HepG2 (cell line): ENCODE data around the gene C16orf90.

Experiments
- BRCA1 ChIP-seq: sonication (generic); formaldehyde crosslinking; IDR thresholded peaks from 2 replicates; pipeline ENCODE4 v1.4.0; 2020; ENCODE audit warnings: missing genetic modification reagents
- CBFB ChIP-seq: sonication (generic); formaldehyde crosslinking; IDR thresholded peaks from 2 replicates; pipeline ENCODE4 v1.4.0; 2020; ENCODE audit warnings: missing genetic modification reagents
- EP300 ChIP-seq, 3 experiments: sonication (generic) in 1 of 3; formaldehyde crosslinking in 1 of 3; IDR thresholded peaks; 2 replicates each; pipeline versions ENCODE4 v1.5.1 to v1.6.1; 2011 to 2020; ENCODE audit warnings: low read depth in 2 of 3, low read length in 2 of 3, borderline replicate concordance in 1 of 3, improper control_type of control experiment in 1 of 3, mild to moderate bottlenecking in 1 of 3, missing genetic modification reagents in 1 of 3, moderate library complexity in 1 of 3
- EZH2 ChIP-seq: conservative IDR thresholded peaks from 2 replicates; pipeline ENCODE4 v1.6.1; 2012; ENCODE audit warnings: mild to moderate bottlenecking, low read depth, low read length, moderate library complexity
- MAZ ChIP-seq, 2 experiments: sonication (generic) in 1 of 2; formaldehyde crosslinking in 1 of 2; IDR thresholded peaks; 2 replicates each; pipeline versions ENCODE4 v1.5.0 to v1.6.1; 2012 to 2020; ENCODE audit warnings: low read depth in 2 of 2, mild to moderate bottlenecking in 2 of 2, borderline replicate concordance in 1 of 2, improper control_type of control experiment in 1 of 2, low read length in 1 of 2, missing genetic modification reagents in 1 of 2, moderate library complexity in 1 of 2
- MED1 ChIP-seq: sonication (generic); formaldehyde crosslinking; IDR thresholded peaks from 2 replicates; pipeline ENCODE4 v1.4.0; 2020; ENCODE audit warnings: missing genetic modification reagents
- PHF8 ChIP-seq: sonication (generic); formaldehyde crosslinking; IDR thresholded peaks from 2 replicates; pipeline ENCODE4 v1.5.0; 2020; ENCODE audit warnings: missing genetic modification reagents
- ZNF614 ChIP-seq: IDR thresholded peaks from 2 replicates; pipeline ENCODE4 v1.6.1; 2018; ENCODE audit warnings: missing biosample characterization, missing genetic modification reagents, inconsistent platforms, borderline replicate concordance
- ZNF746 ChIP-seq: sonication (generic); formaldehyde crosslinking; IDR thresholded peaks from 2 replicates; pipeline ENCODE4 v1.8.0; 2022; ENCODE audit warnings: mild to moderate bottlenecking, missing genetic modification reagents
- TF ChIP-seq, protein P1 (sequence below): sonication (generic); formaldehyde crosslinking; IDR thresholded peaks from 2 replicates; pipeline ENCODE4 v1.5.0; 2020; ENCODE audit warnings: mild to moderate bottlenecking, missing genetic modification reagents, moderate library complexity
- TF ChIP-seq, protein P2 (sequence below): sonication (generic); formaldehyde crosslinking; IDR thresholded peaks from 2 replicates; pipeline ENCODE4 v1.4.0; 2020; ENCODE audit warnings: mild to moderate bottlenecking, missing genetic modification reagents
- TF ChIP-seq, protein P3 (sequence below): sonication (generic); formaldehyde crosslinking; IDR thresholded peaks from 2 replicates; pipeline ENCODE4 v1.5.0; 2020; ENCODE audit warnings: missing genetic modification reagents
- TF ChIP-seq, protein P4 (sequence below): sonication (generic); formaldehyde crosslinking; IDR thresholded peaks from 2 replicates; pipeline ENCODE4 v1.8.1; 2023; ENCODE audit warnings: mild to moderate bottlenecking, moderate library complexity, missing genetic modification reagents

DNA sequence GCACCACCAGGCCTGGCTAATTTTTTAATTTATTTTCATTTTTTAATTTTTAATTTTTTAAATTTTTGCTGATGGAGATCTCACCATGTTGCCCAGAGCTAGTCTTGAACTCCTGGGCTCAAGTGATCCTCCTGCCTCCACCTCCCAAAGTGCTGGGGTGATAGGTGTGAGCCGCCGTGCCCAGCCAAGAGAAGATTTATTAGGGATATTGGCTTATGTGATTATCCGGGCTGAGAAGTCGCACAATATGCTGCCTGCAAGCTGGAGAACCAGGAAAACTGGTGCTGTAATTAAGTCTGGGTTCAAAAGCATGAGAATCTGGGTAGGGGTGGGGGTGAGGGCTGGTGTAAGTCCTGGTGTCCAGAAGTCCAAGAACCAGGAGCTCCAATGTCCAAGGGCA lies 2.5 kb upstream of the C16orf90 start:
- TF ChIP-seq, protein P1, sequence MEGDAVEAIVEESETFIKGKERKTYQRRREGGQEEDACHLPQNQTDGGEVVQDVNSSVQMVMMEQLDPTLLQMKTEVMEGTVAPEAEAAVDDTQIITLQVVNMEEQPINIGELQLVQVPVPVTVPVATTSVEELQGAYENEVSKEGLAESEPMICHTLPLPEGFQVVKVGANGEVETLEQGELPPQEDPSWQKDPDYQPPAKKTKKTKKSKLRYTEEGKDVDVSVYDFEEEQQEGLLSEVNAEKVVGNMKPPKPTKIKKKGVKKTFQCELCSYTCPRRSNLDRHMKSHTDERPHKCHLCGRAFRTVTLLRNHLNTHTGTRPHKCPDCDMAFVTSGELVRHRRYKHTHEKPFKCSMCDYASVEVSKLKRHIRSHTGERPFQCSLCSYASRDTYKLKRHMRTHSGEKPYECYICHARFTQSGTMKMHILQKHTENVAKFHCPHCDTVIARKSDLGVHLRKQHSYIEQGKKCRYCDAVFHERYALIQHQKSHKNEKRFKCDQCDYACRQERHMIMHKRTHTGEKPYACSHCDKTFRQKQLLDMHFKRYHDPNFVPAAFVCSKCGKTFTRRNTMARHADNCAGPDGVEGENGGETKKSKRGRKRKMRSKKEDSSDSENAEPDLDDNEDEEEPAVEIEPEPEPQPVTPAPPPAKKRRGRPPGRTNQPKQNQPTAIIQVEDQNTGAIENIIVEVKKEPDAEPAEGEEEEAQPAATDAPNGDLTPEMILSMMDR, result no peak
- TF ChIP-seq ZNF614, result no peak
- TF ChIP-seq EZH2, result no peak
- no peak for TF ChIP-seq MED1
- no peak for TF ChIP-seq EP300 (IDR thresholded peaks at IDR 0.05; ENCODE audit: low read depth in 2 of 2, low read length in 2 of 2)
- no peak for TF ChIP-seq EP300 (CRISPR knock-in tag; IDR thresholded peaks at IDR 0.05; ENCODE audit: borderline replicate concordance)
- no peak for TF ChIP-seq PHF8 (CRISPR knock-in tag)
- TF ChIP-seq, protein P2, sequence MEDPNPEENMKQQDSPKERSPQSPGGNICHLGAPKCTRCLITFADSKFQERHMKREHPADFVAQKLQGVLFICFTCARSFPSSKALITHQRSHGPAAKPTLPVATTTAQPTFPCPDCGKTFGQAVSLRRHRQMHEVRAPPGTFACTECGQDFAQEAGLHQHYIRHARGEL (CRISPR knock-in tag), result no peak
- TF ChIP-seq ZNF746 (CRISPR knock-in tag), result no peak
- TF ChIP-seq, protein P3, sequence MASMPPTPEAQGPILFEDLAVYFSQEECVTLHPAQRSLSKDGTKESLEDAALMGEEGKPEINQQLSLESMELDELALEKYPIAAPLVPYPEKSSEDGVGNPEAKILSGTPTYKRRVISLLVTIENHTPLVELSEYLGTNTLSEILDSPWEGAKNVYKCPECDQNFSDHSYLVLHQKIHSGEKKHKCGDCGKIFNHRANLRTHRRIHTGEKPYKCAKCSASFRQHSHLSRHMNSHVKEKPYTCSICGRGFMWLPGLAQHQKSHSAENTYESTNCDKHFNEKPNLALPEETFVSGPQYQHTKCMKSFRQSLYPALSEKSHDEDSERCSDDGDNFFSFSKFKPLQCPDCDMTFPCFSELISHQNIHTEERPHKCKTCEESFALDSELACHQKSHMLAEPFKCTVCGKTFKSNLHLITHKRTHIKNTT, result no peak
- no peak for TF ChIP-seq CBFB (CRISPR knock-in tag)
- TF ChIP-seq, protein P4, sequence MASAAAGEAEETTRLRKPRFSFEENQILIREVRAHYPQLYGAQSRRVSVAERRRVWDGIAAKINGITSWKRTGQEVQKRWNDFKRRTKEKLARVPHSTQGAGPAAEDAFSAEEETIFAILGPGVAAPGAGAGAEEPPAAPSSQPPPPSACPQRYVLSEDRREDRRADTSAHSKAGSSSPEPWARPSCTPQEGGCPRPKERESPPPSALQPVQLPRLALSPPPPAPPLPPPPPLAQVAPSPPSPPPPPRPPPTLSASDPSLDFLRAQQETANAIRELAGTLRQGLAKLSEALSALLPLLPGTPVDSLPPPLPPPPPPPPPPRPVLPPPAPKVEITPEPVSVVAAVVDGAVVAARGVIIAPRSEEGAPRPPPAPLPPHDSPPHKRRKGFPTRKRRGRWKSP, result no peak
- no peak for TF ChIP-seq MAZ (IDR thresholded peaks at IDR 0.05; ENCODE audit: borderline replicate concordance, low read depth, low read length)
- TF ChIP-seq MAZ (CRISPR knock-in tag; IDR thresholded peaks at IDR 0.05; ENCODE audit: low read depth), result no peak
- no peak for TF ChIP-seq BRCA1 (CRISPR knock-in tag)
